ENCODE data around the gene IGF2BP1.
A peak's percentile ranks its signal among the peaks of the same experiment; 100 is the strongest.

The IGF2BP1 gene

DNA sequence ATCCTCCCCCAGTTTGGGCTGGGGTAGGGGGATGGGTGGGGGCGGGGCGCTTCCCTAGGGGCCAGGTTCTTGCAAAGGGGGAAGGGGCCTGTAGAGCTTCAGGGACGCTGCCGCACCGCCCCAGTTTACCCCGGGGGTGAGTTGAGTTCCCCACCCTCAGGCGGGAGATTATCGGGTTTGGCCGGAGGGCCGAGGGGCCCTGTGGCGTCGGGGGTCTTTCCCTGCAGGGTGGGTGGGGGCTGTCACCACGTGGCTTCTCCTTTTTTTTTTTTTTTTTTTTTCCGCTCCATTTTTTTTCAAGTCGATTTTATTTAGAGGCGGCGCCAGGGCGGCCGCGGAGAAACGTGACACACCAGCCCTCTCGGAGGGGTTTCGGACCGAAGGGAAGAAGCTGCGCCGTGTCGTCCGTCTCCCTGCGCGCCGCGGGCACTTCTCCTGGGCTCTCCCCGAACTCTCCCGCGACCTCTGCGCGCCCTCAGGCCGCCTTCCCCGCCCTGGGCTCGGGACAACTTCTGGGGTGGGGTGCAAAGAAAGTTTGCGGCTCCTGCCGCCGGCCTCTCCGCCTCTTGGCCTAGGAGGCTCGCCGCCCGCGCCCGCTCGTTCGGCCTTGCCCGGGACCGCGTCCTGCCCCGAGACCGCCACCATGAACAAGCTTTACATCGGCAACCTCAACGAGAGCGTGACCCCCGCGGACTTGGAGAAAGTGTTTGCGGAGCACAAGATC is at the start of gene IGF2BP1:
IGF2BP1 (plus strand) TSS at position 283 of the 724 bp plus-strand sequence; CDS start at position 644, 361 bp downstream.
- peaks cover 5% of the 10 kb centered on the region for H3K36me3 ChIP-seq (replicated peaks; ENCODE audit: low read depth, low read length)
- H3K4me2 ChIP-seq (ENCODE audit: low read length), result peak within 1 kb of the TSS; percentile 83
- H3K27ac ChIP-seq (ENCODE audit: low read length), result peak within 1 kb of the TSS; percentile 76
- H3K79me2 ChIP-seq (ENCODE audit: low read length), result peaks cover 49% of the 10 kb centered on the region
- peak within 1 kb of the TSS; percentile 96 for H3K4me3 ChIP-seq (ENCODE audit: low read length)
- peaks cover 37% of the 10 kb centered on the region for H3K4me1 ChIP-seq (ENCODE audit: low read length)
- H4K20me1 ChIP-seq (ENCODE audit: insufficient read depth, low read length), result 0 out of 2 replicates have a peak, but pooled peaks cover 4% of the 10 kb centered on the region
- peaks cover 13% of the 10 kb centered on the region for H3K27me3 ChIP-seq (ENCODE audit: low read depth, low read length)
- H3K9ac ChIP-seq (ENCODE audit: low read length), result peak within 1 kb of the TSS; percentile 99
- peak within 1 kb of the TSS; percentile 73 for H2AFZ ChIP-seq (ENCODE audit: low read depth, low read length)
- no peaks in the 10 kb centered on the region for H3K9me3 ChIP-seq (ENCODE audit: insufficient read depth, low read length)
- TF ChIP-seq EZH2phosphoT487 (IDR thresholded peaks at IDR 0.05; ENCODE audit: low read depth), result no peak
- TF ChIP-seq, protein P1, sequence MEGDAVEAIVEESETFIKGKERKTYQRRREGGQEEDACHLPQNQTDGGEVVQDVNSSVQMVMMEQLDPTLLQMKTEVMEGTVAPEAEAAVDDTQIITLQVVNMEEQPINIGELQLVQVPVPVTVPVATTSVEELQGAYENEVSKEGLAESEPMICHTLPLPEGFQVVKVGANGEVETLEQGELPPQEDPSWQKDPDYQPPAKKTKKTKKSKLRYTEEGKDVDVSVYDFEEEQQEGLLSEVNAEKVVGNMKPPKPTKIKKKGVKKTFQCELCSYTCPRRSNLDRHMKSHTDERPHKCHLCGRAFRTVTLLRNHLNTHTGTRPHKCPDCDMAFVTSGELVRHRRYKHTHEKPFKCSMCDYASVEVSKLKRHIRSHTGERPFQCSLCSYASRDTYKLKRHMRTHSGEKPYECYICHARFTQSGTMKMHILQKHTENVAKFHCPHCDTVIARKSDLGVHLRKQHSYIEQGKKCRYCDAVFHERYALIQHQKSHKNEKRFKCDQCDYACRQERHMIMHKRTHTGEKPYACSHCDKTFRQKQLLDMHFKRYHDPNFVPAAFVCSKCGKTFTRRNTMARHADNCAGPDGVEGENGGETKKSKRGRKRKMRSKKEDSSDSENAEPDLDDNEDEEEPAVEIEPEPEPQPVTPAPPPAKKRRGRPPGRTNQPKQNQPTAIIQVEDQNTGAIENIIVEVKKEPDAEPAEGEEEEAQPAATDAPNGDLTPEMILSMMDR (IDR thresholded peaks at IDR 0.05; ENCODE audit: low read depth, low read length), result no peak

DNA sequence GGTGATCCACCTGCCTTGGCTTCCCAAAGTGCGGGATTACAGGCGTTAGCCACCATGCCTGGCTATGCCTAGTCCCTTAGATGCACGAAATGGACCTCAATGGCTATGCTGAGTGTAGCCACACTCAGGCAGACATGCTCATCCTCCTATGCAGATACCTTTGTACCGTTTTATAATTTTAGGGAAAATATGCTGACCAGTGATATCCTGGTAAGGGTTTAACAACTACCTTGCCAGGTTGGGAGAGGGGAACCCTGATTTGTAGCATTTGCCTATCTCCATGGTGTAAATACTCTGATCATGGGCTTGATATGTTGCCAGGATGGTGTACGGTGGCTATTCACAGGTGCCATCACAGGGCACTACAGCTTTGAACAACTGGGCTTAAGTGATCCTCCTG is 45.6 kb upstream of the IGF2BP1 start:
- Histone ChIP-seq H3K9ac (ENCODE audit: low read length) (no peak overlapping the region), H3K79me2 (ENCODE audit: low read length) (no peaks in the 10 kb centered on the region), H3K4me2 (ENCODE audit: low read length) (no peak overlapping the region), H2AFZ (ENCODE audit: low read depth, low read length) (no peak overlapping the region), H3K36me3 (replicated peaks; ENCODE audit: low read depth, low read length) (no peaks in the 10 kb centered on the region), H3K27me3 (ENCODE audit: low read depth, low read length) (no peaks in the 10 kb centered on the region), H3K4me3 (ENCODE audit: low read length) (no peak overlapping the region), H3K9me3 (ENCODE audit: insufficient read depth, low read length) (no peaks in the 10 kb centered on the region), H3K27ac (ENCODE audit: low read length) (no peak overlapping the region), H3K4me1 (ENCODE audit: low read length) (peaks cover 14% of the 10 kb centered on the region), H4K20me1 (ENCODE audit: insufficient read depth, low read length) (no peaks in the 10 kb centered on the region)
- no peak for TF ChIP-seq EZH2phosphoT487 (IDR thresholded peaks at IDR 0.05; ENCODE audit: low read depth)
- TF ChIP-seq, protein P1 (IDR thresholded peaks at IDR 0.05; ENCODE audit: low read depth, low read length), result no peak

DNA sequence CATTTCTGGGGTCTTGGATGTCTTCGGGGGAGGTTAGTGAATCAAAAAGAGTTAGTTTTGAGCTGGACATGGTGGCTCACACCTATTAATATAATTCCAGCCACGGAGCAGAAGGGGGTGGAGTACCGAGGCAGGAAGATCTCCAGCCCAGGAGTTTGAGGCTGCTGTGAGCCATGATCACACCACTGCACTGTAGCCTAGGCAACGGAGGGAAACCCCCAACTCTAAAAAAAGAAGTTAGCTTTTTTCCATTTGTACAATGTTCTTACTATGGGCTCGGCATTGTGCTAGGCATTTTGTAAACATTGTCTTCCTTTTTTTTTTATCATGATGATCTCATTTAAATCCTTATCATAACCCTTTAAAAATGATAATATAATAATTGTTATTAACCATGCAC is 44.3 kb upstream of the IGF2BP1 start:
- no peaks in the 10 kb centered on the region for H3K27me3 ChIP-seq (ENCODE audit: low read depth, low read length)
- no peaks in the 10 kb centered on the region for H3K79me2 ChIP-seq (ENCODE audit: low read length)
- H3K4me1 ChIP-seq (ENCODE audit: low read length), result peaks cover 14% of the 10 kb centered on the region
- no peaks in the 10 kb centered on the region for H3K9me3 ChIP-seq (ENCODE audit: insufficient read depth, low read length)
- H2AFZ ChIP-seq (ENCODE audit: low read depth, low read length), result peak overlapping the region; percentile 82; the same call in 1 of the 2 replicates
- peak overlapping the region; percentile 40; the same call in 1 of the 2 replicates for H3K4me3 ChIP-seq (ENCODE audit: low read length)
- H3K9ac ChIP-seq (ENCODE audit: low read length), result no peak overlapping the region; the same call in 1 of the 2 replicates
- H3K36me3 ChIP-seq (replicated peaks; ENCODE audit: low read depth, low read length), result no peaks in the 10 kb centered on the region
- H4K20me1 ChIP-seq (ENCODE audit: insufficient read depth, low read length), result no peaks in the 10 kb centered on the region
- TF ChIP-seq, protein P1 (IDR thresholded peaks at IDR 0.05; ENCODE audit: low read depth, low read length), result no peak
- TF ChIP-seq EZH2phosphoT487 (IDR thresholded peaks at IDR 0.05; ENCODE audit: low read depth), result no peak
- H3K4me2 ChIP-seq (ENCODE audit: low read length), result peak overlapping the region; percentile 52
- no peak overlapping the region for H3K27ac ChIP-seq (ENCODE audit: low read length)

DNA sequence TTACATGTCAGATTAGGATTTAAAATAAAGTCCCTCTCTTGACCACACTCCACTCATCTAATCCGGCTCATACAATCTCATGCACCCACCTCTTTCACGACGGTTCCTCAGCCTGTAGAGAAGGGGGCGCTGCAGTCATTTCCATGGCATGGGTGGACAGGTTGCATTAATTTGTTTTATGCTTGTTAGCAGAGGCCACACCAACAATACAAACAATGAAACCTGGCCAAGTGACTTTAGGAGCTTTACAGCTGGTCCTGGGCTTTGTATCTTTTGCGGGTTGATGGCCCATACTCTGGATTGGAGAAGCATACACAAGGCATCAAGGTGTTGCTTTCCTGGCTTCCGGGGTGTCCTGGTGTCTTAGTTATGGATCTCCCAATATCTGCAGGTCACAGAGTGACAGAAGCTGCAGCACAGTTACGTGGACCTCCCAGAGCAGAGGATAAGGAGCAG is 42.9 kb upstream of the IGF2BP1 start:
- H3K79me2 ChIP-seq (ENCODE audit: low read length), result no peaks in the 10 kb centered on the region
- peaks cover 3% of the 10 kb centered on the region for H3K27me3 ChIP-seq (ENCODE audit: low read depth, low read length)
- H4K20me1 ChIP-seq (ENCODE audit: insufficient read depth, low read length), result no peaks in the 10 kb centered on the region
- no peaks in the 10 kb centered on the region for H3K9me3 ChIP-seq (ENCODE audit: insufficient read depth, low read length)
- H2AFZ ChIP-seq (ENCODE audit: low read depth, low read length), result peak overlapping the region; percentile 92
- H3K4me2 ChIP-seq (ENCODE audit: low read length), result peak overlapping the region; percentile 32
- no peak overlapping the region for H3K9ac ChIP-seq (ENCODE audit: low read length)
- peaks cover 14% of the 10 kb centered on the region for H3K4me1 ChIP-seq (ENCODE audit: low read length)
- H3K4me3 ChIP-seq (ENCODE audit: low read length), result no peak overlapping the region
- H3K36me3 ChIP-seq (replicated peaks; ENCODE audit: low read depth, low read length), result no peaks in the 10 kb centered on the region
- TF ChIP-seq, protein P1 (IDR thresholded peaks at IDR 0.05; ENCODE audit: low read depth, low read length), result peak; percentile 81
- TF ChIP-seq EZH2phosphoT487 (IDR thresholded peaks at IDR 0.05; ENCODE audit: low read depth), result no peak
- H3K27ac ChIP-seq (ENCODE audit: low read length), result no peak overlapping the region
